CD4-positive, CD25-positive, alpha-beta regulatory T cell (primary cell): Measurements from ENCODE around the gene JDP2. TPM values are rescaled to one million over a fixed set of nuclear protein-coding genes. Genes with fewer than 3 reads are reported as not detected.

Experiments
- ATAC-seq, 2 donors: fragments of 150-1000 bp; cut with Tn5 transposase; one replicate each; pipeline ENCODE4 v1.10.0; 2021; ENCODE audit warnings: low read depth in 2 of 2, moderate number of reproducible peaks in 2 of 2, moderate library complexity in 1 of 2
- DNase-seq, 3 donors: peaks; one replicate each; pipeline versions ENCODE4 v3.0.0 to v3.0.0-alpha.2; 2012 to 2022; ENCODE audit warnings: mixed read lengths in 1 of 3
- H3K27ac ChIP-seq: one replicate; pipeline ENCODE4 v1.7.0; 2013; ENCODE audit warnings: mild to moderate bottlenecking, low read length; ENCODE audit not compliant: insufficient read depth, poor library complexity, severe bottlenecking
- H3K27me3 ChIP-seq: one replicate; pipeline ENCODE4 v1.7.0; 2013; ENCODE audit warnings: low read length; ENCODE audit not compliant: control insufficient read depth, insufficient read depth
- H3K36me3 ChIP-seq: one replicate; pipeline ENCODE4 v1.7.0; 2013; ENCODE audit warnings: mild to moderate bottlenecking, low read length, moderate library complexity; ENCODE audit not compliant: control insufficient read depth, insufficient read depth
- H3K4me1 ChIP-seq: 2 replicates; pipeline ENCODE4 v1.7.0; 2013; ENCODE audit warnings: mild to moderate bottlenecking, low read length; ENCODE audit not compliant: insufficient read depth, control insufficient read depth, poor library complexity, severe bottlenecking
- H3K4me3 ChIP-seq: one replicate; pipeline ENCODE4 v1.7.0; 2013; ENCODE audit warnings: low read depth, mild to moderate bottlenecking, low read length, moderate library complexity
- H3K9me3 ChIP-seq, 2 experiments: 1 replicate in 1 of 2; 2 replicates in 1 of 2; pipeline ENCODE4 v1.7.0; 2013; ENCODE audit warnings: low read length in 2 of 2, mild to moderate bottlenecking in 1 of 2, moderate library complexity in 1 of 2; ENCODE audit not compliant: control insufficient read depth in 2 of 2
- H3K27ac Mint-ChIP-seq, 3 donors: one replicate each; pipeline ENCODE4 v1.8.0; 2020 to 2022; ENCODE audit warnings: mild to moderate bottlenecking in 3 of 3, mixed read lengths in 3 of 3, moderate library complexity in 2 of 3
- H3K27me3 Mint-ChIP-seq: one replicate; pipeline ENCODE4 v1.8.0; 2022; ENCODE audit warnings: mild to moderate bottlenecking, mixed read lengths
- H3K36me3 Mint-ChIP-seq: one replicate; pipeline ENCODE4 v1.8.0; 2020; ENCODE audit warnings: mixed read lengths
- H3K4me1 Mint-ChIP-seq, 4 donors: one replicate each; pipeline ENCODE4 v1.8.0; 2020 to 2022; ENCODE audit warnings: mixed read lengths in 4 of 4, mild to moderate bottlenecking in 1 of 4
- H3K4me3 Mint-ChIP-seq, 4 donors: one replicate each; pipeline ENCODE4 v1.8.0; 2020 to 2022; ENCODE audit warnings: mild to moderate bottlenecking in 4 of 4, mixed read lengths in 4 of 4, moderate library complexity in 3 of 4
- H3K9me3 Mint-ChIP-seq, 7 donors: one replicate each; pipeline ENCODE4 v1.8.0; 2020 to 2022; ENCODE audit warnings: mixed read lengths in 7 of 7, mild to moderate bottlenecking in 3 of 7, moderate library complexity in 2 of 7
- polyA plus RNA-seq, 4 donors: library from polyadenylated mRNA; unstranded; fragments of 300-500 nt; fragmentation: Illumina TruSeq; gene quantifications; one replicate each; pipeline ENCODE4 v1.2.3, GENCODE V29; 2021
- total RNA-seq: library from RNA; stranded (reverse); gene quantifications from one replicate; pipeline ENCODE4 v1.2.3, GENCODE V29; 2022

The JDP2 gene
- total and polyA plus RNA-seq, 5 donors from 2014 or later, result 0.62 to 0.79 TPM; not detected in 3

DNA sequence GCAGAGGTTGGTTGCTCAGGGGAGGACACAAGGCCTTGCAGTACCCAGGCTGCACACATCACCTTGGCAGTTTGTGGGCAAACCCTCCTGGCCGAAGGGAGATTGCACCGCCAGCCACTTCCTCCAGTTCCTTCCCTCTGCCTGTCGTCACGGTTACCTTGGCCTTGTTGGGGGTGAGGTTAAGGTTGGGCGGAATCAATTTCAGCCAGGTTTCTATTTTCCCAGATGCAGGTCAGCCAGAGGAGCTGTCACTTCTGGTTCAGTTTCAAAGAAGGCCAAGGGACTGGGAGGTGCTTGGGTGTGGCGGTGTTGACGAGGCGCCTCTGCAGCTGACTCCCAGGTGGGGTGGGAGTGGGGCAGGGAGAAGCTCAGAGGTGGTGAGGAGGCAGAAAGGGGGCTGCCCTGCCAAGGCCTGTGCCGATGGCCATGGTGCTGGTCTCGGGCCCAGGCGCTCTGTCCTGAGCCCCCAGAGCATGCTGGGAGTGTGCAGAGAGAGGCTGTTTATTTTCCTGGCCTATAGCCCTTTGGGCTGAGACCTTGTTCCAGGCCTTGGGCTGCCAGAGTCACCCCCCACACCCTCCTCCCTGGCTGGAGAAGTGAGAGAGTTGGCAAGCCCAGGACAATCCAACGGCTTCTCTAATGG lies 31.4 kb downstream of the JDP2 start:
- Mint-ChIP-seq H3K4me3 (no peak overlapping the region), H3K36me3 (peaks cover 3% of the 10 kb centered on the region), H3K4me1 (peaks cover 0 to 6% (median 0%) of the 10 kb centered on the region in 4 donors), H3K9me3 (no peaks in the 10 kb centered on the region), H3K27me3 (peaks cover 4% of the 10 kb centered on the region), H3K27ac (no peak overlapping the region)
- Histone ChIP-seq H3K27ac (no peak overlapping the region), H3K4me3 (no peak overlapping the region), H3K36me3 (no peaks in the 10 kb centered on the region), H3K9me3 (no peaks in the 10 kb centered on the region), H3K4me1 (no peaks in the 10 kb centered on the region), H3K27me3 (no peaks in the 10 kb centered on the region)
- DNase-seq (peak in 1 of 3 donors; percentile 12), ATAC-seq (no peak)

DNA sequence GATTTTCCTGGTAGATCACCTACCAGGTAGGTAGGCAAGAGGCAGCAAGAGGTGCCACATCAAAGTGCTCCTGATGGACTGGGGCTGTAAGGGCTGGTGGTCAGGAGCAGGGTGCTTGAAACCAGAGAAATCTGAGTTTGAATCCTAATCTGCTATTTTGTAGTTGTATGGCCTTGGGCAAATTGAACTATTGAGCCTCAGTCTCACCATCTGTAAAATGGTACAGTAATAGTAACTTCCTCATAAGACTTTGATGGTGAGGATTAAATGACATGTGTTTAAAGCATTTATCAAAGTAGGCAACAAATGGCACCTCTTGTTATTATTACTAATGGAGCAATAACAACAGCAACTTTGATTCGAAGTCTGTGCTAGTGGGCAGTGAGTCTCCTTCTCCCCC lies 32.0 kb downstream of the JDP2 start:
- Histone ChIP-seq H3K4me3 (no peak overlapping the region), H3K36me3 (no peaks in the 10 kb centered on the region), H3K27ac (no peak overlapping the region), H3K9me3 (no peaks in the 10 kb centered on the region), H3K27me3 (no peaks in the 10 kb centered on the region), H3K4me1 (no peaks in the 10 kb centered on the region)
- no peak overlapping the region for H3K27ac Mint-ChIP-seq
- H3K9me3 Mint-ChIP-seq, result no peaks in the 10 kb centered on the region
- DNase-seq (no peak), ATAC-seq (no peak)
- no peaks in the 10 kb centered on the region for H3K27me3 Mint-ChIP-seq
- peaks cover 0 to 6% (median 0%) of the 10 kb centered on the region in 4 donors for H3K4me1 Mint-ChIP-seq
- no peak overlapping the region for H3K4me3 Mint-ChIP-seq
- H3K36me3 Mint-ChIP-seq, result peaks cover 3% of the 10 kb centered on the region

DNA sequence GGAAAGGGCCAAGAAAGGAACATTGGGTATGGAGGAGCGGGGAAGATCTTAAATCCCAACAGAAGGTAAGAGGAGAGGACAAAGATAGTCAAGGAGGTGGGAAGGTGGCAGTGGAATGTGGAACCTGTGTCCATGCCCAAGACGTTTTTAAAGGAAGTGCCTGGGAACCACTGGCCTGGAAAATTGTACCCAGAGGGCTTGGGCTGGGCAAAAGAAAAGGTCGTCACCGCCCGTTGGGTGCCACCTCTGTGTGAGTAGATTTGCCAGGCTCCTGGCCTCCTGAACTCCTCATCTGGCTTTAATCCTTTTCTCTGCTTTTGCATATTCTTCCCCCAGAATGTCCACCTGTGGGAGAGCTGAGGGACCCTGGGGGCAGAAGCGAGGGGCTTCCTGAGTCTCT lies 32.6 kb downstream of the JDP2 start:
- ATAC-seq, result no peak

DNA sequence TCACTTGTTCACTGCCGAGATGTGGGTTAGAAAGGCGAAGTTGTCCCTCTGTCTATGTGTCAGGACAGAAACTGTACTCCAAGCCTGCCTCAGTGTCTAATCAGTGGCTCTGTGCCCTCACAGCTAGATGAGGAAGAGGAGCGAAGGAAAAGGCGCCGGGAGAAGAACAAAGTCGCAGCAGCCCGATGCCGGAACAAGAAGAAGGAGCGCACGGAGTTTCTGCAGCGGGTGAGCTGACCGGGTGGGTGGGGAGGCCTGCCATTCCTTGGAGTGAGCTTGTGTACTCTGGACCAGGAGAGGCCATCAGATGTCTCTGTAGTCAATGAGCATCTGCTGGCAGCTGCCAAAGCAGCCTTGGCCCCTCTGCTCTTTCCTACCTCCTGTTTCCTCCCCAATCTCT lies 33.5 kb downstream of the JDP2 start:
- no peak overlapping the region for H3K4me3 ChIP-seq

More for the DNA sequence above, 32.6 kb downstream of the JDP2 start:
- Histone ChIP-seq H3K4me3 (no peak overlapping the region), H3K27ac (no peak overlapping the region), H3K27me3 (no peaks in the 10 kb centered on the region), H3K9me3 (no peaks in the 10 kb centered on the region), H3K4me1 (no peaks in the 10 kb centered on the region), H3K36me3 (no peaks in the 10 kb centered on the region)
- Mint-ChIP-seq H3K4me1 (peaks cover 0 to 6% (median 0%) of the 10 kb centered on the region in 4 donors), H3K27me3 (no peaks in the 10 kb centered on the region), H3K27ac (no peak overlapping the region), H3K4me3 (no peak overlapping the region), H3K9me3 (no peaks in the 10 kb centered on the region), H3K36me3 (peaks cover 3% of the 10 kb centered on the region)
- DNase-seq, result no peak

DNA sequence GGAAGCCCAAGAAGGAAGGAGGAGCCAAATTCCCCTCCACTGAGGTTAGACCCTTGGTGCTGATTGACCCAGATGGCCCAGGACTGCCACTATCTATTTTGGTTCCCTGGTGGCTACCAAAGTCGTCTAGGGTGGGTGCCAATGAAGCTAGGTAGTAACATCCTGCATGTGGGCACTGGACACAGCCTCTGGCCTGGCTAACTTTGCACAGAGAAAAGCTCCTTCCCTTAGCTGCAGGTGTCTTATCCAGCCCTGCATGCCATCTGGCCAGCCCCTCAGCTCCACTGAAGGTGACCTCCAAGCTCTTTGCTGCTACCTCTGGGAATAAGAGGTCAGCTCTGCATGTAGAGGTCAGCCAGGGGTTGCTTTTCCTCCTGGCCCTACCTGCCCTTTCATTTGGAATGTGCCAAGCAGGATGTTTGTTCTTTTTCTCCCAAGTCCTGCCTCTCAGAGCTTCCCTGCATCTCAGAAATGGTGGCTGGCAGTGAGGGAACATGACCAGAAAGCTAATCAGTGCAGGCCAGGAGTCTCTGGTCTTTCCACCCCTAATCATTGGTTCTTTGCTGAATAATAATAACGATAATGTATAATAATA lies 34.0 kb downstream of the JDP2 start:
- no peaks in the 10 kb centered on the region for H3K4me1 ChIP-seq
- no peaks in the 10 kb centered on the region for H3K9me3 ChIP-seq
- ATAC-seq (no peak), DNase-seq (no peak)
- no peak overlapping the region for H3K4me3 Mint-ChIP-seq
- no peaks in the 10 kb centered on the region for H3K27me3 Mint-ChIP-seq
- peaks cover 0 to 6% (median 1%) of the 10 kb centered on the region in 4 donors for H3K4me1 Mint-ChIP-seq
- H3K9me3 Mint-ChIP-seq, result no peaks in the 10 kb centered on the region
- H3K27me3 ChIP-seq, result no peaks in the 10 kb centered on the region
- no peak overlapping the region for H3K27ac Mint-ChIP-seq
- H3K36me3 ChIP-seq, result no peaks in the 10 kb centered on the region
- no peak overlapping the region for H3K27ac ChIP-seq
- peaks cover 3% of the 10 kb centered on the region for H3K36me3 Mint-ChIP-seq
- no peak overlapping the region for H3K4me3 ChIP-seq

More for the DNA sequence above, 33.5 kb downstream of the JDP2 start:
- H3K4me1 Mint-ChIP-seq, result peaks cover 0 to 6% (median 1%) of the 10 kb centered on the region in 4 donors
- H3K27me3 ChIP-seq, result no peaks in the 10 kb centered on the region
- no peaks in the 10 kb centered on the region for H3K36me3 ChIP-seq
- H3K9me3 Mint-ChIP-seq, result no peaks in the 10 kb centered on the region
- H3K4me1 ChIP-seq, result no peaks in the 10 kb centered on the region
- H3K4me3 Mint-ChIP-seq, result no peak overlapping the region
- H3K9me3 ChIP-seq, result no peaks in the 10 kb centered on the region
- no peak overlapping the region for H3K27ac Mint-ChIP-seq
- ATAC-seq (no peak), DNase-seq (no peak)
- no peak overlapping the region for H3K27ac ChIP-seq
- no peaks in the 10 kb centered on the region for H3K27me3 Mint-ChIP-seq
- H3K36me3 Mint-ChIP-seq, result peaks cover 3% of the 10 kb centered on the region

DNA sequence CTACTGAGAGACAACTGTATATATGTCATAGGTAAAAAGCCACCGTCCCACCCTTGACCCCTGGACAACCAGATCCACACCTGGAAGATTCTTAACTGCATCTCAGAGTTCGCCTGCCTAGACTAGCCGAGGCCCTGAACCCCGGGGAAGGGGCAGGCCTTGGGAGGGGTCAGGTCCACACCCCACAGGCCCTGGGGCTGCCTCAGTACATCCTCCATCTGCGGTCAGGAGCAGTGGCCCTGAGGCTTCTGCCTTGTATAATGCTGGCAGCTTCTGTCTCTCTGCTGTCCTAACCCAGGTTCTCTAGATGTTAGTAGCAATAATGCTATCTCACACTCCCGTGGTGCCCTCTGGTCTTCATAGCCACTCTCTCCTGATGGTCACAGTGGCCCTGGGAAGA lies 36.8 kb downstream of the JDP2 start:
- H3K9me3 Mint-ChIP-seq, result no peaks in the 10 kb centered on the region
- H3K36me3 Mint-ChIP-seq, result no peaks in the 10 kb centered on the region
- no peak overlapping the region for H3K4me3 ChIP-seq
- no peak for ATAC-seq
- H3K27ac Mint-ChIP-seq, result no peak overlapping the region
- no peaks in the 10 kb centered on the region for H3K27me3 ChIP-seq
- no peak overlapping the region for H3K27ac ChIP-seq
- peaks cover 0 to 3% (median 0%) of the 10 kb centered on the region in 4 donors for H3K4me1 Mint-ChIP-seq
- DNase-seq, result no peak
- H3K9me3 ChIP-seq, result no peaks in the 10 kb centered on the region
- H3K27me3 Mint-ChIP-seq, result no peaks in the 10 kb centered on the region
- no peaks in the 10 kb centered on the region for H3K4me1 ChIP-seq
- H3K36me3 ChIP-seq, result no peaks in the 10 kb centered on the region
- H3K4me3 Mint-ChIP-seq, result no peak overlapping the region

DNA sequence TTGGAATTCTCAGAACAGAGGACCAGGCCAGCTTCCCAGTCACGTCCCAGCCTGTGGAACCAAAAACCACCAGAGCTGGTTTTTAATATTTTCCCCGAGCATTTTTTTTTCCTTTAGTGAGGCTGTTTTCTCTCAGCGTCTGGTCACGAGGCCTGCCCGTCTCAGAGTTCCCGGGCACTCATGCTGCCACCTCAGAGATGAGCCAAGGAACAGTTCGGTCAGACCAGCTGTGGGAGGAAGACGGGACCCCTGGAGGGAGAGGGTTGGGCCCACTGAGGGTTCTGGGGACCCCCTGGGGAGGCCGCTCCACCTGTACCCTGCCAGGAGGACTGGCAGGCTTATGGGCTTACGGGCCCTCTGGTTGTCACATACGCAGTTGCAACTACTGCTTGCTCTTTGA lies 39.9 kb downstream of the JDP2 start:
- H3K4me3 ChIP-seq, result no peak overlapping the region
- no peaks in the 10 kb centered on the region for H3K27me3 Mint-ChIP-seq
- H3K4me3 Mint-ChIP-seq, result no peak overlapping the region
- H3K36me3 Mint-ChIP-seq, result no peaks in the 10 kb centered on the region
- ATAC-seq, result no peak
- H3K27ac Mint-ChIP-seq, result no peak overlapping the region
- H3K27me3 ChIP-seq, result no peaks in the 10 kb centered on the region
- H3K9me3 ChIP-seq, result no peaks in the 10 kb centered on the region
- no peak for DNase-seq
- no peak overlapping the region for H3K27ac ChIP-seq
- peaks cover 0 to 3% (median 0%) of the 10 kb centered on the region in 4 donors for H3K4me1 Mint-ChIP-seq
- no peaks in the 10 kb centered on the region for H3K4me1 ChIP-seq
- H3K36me3 ChIP-seq, result no peaks in the 10 kb centered on the region
- no peaks in the 10 kb centered on the region for H3K9me3 Mint-ChIP-seq

DNA sequence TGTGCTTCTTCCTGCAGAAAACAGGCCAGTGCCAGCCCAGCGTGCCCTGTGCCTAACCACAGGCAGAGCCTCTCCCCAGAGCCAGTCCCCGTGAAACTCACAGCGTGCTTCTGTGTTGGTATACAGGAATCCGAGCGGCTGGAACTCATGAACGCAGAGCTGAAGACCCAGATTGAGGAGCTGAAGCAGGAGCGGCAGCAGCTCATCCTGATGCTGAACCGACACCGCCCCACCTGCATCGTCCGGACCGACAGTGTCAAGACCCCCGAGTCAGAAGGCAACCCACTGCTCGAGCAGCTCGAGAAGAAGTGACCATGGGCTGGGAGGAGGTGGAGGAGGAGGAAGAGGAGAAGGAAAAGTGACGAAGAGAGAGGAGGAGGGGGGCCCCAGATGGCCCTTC lies 41.3 kb downstream of the JDP2 start:
- Histone ChIP-seq H3K27me3 (no peaks in the 10 kb centered on the region), H3K36me3 (no peaks in the 10 kb centered on the region), H3K4me3 (no peak overlapping the region), H3K27ac (no peak overlapping the region), H3K4me1 (no peaks in the 10 kb centered on the region), H3K9me3 (no peaks in the 10 kb centered on the region)
- H3K4me3 Mint-ChIP-seq, result no peak overlapping the region
- no peak for ATAC-seq
- no peaks in the 10 kb centered on the region for H3K9me3 Mint-ChIP-seq
- H3K27me3 Mint-ChIP-seq, result no peaks in the 10 kb centered on the region
- no peak for DNase-seq
- H3K4me1 Mint-ChIP-seq, result peaks cover 0 to 3% (median 0%) of the 10 kb centered on the region in 4 donors
- no peaks in the 10 kb centered on the region for H3K36me3 Mint-ChIP-seq
- no peak overlapping the region for H3K27ac Mint-ChIP-seq
